DOHH2 (cell line): Measurements from ENCODE around the gene CLIP3.

Source experiments
- H3F3A ChIP-seq: fragments of 200-600 bp; sonication (generic), shearing (Covaris generic); 2 replicates; pipeline ENCODE4 v1.6.0; 2016; ENCODE audit warnings: antibody characterized with exemption, mild to moderate bottlenecking; ENCODE audit not compliant: control insufficient read depth, insufficient read depth
- H3K27ac ChIP-seq: fragments of 200-600 bp; sonication (generic); 2 replicates; pipeline ENCODE4 v1.5.1; 2014; ENCODE audit warnings: low read depth, mild to moderate bottlenecking, low read length, moderate library complexity
- H3K27me3 ChIP-seq: fragments of 200-600 bp; sonication (generic); 2 replicates; pipeline ENCODE4 v1.6.1; 2014; ENCODE audit warnings: mild to moderate bottlenecking, low read length, mixed read lengths; ENCODE audit not compliant: control insufficient read depth
- H3K36me3 ChIP-seq: fragments of 200-600 bp; sonication (generic); 2 replicates; pipeline ENCODE4 v1.6.1; 2014; ENCODE audit warnings: mild to moderate bottlenecking, low read length, moderate library complexity, mixed read lengths; ENCODE audit not compliant: control insufficient read depth
- H3K4me1 ChIP-seq: fragments of 200-600 bp; sonication (generic); 2 replicates; pipeline ENCODE4 v1.6.1; 2014; ENCODE audit warnings: mild to moderate bottlenecking, low read length, mixed read lengths; ENCODE audit not compliant: control insufficient read depth
- H3K4me2 ChIP-seq: fragments of 200-600 bp; sonication (generic); 2 replicates; pipeline ENCODE4 v1.6.0; 2014; ENCODE audit warnings: mild to moderate bottlenecking, low read length, moderate library complexity
- H3K4me3 ChIP-seq: fragments of 200-600 bp; sonication (generic); 2 replicates; pipeline ENCODE4 v1.5.1; 2014; ENCODE audit warnings: mild to moderate bottlenecking, low read length, mixed read lengths
- H3K79me2 ChIP-seq: fragments of 200-600 bp; sonication (generic); 2 replicates; pipeline ENCODE4 v1.6.1; 2014; ENCODE audit warnings: mild to moderate bottlenecking, low read length, mixed read lengths; ENCODE audit not compliant: control insufficient read depth
- H3K9me2 ChIP-seq: fragments of 200-600 bp; sonication (generic); replicated peaks from 2 replicates; pipeline ENCODE4 v1.6.1; 2014; ENCODE audit warnings: mild to moderate bottlenecking, low read length, mixed read lengths; ENCODE audit not compliant: control insufficient read depth
- H3K9me3 ChIP-seq: fragments of 200-600 bp; sonication (generic); 2 replicates; pipeline ENCODE4 v1.6.1; 2014; ENCODE audit warnings: antibody characterized with exemption, low read length, mixed read lengths; ENCODE audit not compliant: control insufficient read depth, insufficient read depth
- H4K20me1 ChIP-seq: fragments of 200-600 bp; sonication (generic); 2 replicates; pipeline ENCODE4 v1.6.0; 2014; ENCODE audit warnings: low read depth, mild to moderate bottlenecking, antibody characterized with exemption, low read length, moderate library complexity; ENCODE audit not compliant: control insufficient read depth, insufficient read depth
- EZH2phosphoT487 ChIP-seq: fragments of 200-600 bp; sonication (generic); IDR thresholded peaks from 2 replicates; pipeline ENCODE4 v1.6.1; 2017; ENCODE audit warnings: borderline replicate concordance, mild to moderate bottlenecking, antibody characterized with exemption, low read length, moderate library complexity, mixed read lengths
- TF ChIP-seq, protein P1 (sequence below): fragments of 200-600 bp; sonication (generic); IDR thresholded peaks from one replicate; pipeline ENCODE4 v1.5.1; 2014; ENCODE audit warnings: antibody characterized with exemption, mild to moderate bottlenecking, low read depth, low read length; ENCODE audit not compliant: poor library complexity, severe bottlenecking

The CLIP3 gene

DNA sequence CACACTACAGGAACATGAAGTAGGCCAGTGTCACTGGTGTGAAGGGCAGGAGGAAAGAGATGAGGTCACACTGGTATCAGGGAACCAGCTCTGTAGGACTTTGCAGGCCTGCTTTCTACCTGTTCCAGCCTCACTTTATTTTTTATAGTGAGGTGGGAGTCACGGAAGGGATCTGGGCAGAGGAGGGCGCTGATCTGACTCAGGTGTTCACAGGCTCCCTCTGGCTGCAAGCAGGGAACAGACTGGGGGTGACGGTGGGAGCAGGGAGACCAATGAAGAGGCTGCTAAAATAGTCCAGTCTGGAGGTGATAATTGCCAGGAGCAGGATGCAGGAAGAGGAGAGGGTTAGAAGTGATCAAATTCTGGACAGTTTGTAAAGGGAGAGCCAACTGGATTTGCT lies 18.6 kb upstream of the CLIP3 start:
- Histone ChIP-seq H3K4me2 (no peak overlapping the region), H3F3A (no peaks in the 10 kb centered on the region), H3K36me3 (peaks cover 7% of the 10 kb centered on the region)

DNA sequence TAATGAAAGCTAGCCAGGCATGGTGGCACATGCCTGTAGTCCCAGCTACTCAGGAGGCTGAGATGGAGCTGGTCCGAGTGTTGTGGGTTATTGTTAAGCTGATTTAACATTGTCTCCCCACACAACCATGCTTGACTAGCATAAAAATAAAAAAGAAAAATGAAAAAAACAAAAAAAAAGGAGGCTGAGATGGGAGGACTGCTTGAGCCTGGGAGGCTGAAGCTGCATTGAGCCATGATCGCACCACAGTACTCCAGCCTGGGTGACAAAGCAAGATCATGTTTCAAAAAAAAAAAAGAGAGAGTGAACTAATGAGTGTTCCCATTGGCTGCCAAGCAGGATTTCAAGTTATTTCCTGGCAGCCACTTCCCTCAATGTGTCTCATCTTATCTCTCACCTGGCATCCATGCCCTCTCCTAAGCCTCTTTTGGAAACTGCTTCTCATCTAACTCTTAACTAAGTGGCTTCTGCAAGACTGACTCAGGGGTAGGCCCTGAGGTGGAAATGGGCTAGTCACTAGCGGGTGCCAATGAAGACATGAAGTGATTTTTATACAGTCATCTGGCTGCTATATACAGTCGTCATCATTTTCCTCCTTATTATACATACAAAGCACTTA lies 16.5 kb upstream of the CLIP3 start:
- no peak for TF ChIP-seq EZH2phosphoT487
- TF ChIP-seq, protein P1, sequence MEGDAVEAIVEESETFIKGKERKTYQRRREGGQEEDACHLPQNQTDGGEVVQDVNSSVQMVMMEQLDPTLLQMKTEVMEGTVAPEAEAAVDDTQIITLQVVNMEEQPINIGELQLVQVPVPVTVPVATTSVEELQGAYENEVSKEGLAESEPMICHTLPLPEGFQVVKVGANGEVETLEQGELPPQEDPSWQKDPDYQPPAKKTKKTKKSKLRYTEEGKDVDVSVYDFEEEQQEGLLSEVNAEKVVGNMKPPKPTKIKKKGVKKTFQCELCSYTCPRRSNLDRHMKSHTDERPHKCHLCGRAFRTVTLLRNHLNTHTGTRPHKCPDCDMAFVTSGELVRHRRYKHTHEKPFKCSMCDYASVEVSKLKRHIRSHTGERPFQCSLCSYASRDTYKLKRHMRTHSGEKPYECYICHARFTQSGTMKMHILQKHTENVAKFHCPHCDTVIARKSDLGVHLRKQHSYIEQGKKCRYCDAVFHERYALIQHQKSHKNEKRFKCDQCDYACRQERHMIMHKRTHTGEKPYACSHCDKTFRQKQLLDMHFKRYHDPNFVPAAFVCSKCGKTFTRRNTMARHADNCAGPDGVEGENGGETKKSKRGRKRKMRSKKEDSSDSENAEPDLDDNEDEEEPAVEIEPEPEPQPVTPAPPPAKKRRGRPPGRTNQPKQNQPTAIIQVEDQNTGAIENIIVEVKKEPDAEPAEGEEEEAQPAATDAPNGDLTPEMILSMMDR: no peak
- Histone ChIP-seq H3K4me1 (peaks cover 12% of the 10 kb centered on the region), H3K4me3 (no peak overlapping the region), H3K27me3 (no peaks in the 10 kb centered on the region), H3K27ac (no peak overlapping the region), H3K9me3 (no peaks in the 10 kb centered on the region), H3K4me2 (no peak overlapping the region), H3K9me2 (no peaks in the 10 kb centered on the region), H4K20me1 (no peaks in the 10 kb centered on the region), H3K79me2 (peaks cover 10% of the 10 kb centered on the region), H3F3A (no peaks in the 10 kb centered on the region), H3K36me3 (no peaks in the 10 kb centered on the region)

More for the DNA sequence above, 18.6 kb upstream of the CLIP3 start:
- Histone ChIP-seq H3K27ac (no peak overlapping the region), H3K4me3 (no peak overlapping the region), H3K9me2 (no peaks in the 10 kb centered on the region), H3K79me2 (peaks cover 25% of the 10 kb centered on the region), H3K4me1 (peaks cover 18% of the 10 kb centered on the region), H4K20me1 (peaks cover 4% of the 10 kb centered on the region; the same call in 1 of the 2 replicates), H3K27me3 (no peaks in the 10 kb centered on the region), H3K9me3 (no peaks in the 10 kb centered on the region)
- TF ChIP-seq EZH2phosphoT487: no peak
- TF ChIP-seq, protein P1: peak; percentile 66

DNA sequence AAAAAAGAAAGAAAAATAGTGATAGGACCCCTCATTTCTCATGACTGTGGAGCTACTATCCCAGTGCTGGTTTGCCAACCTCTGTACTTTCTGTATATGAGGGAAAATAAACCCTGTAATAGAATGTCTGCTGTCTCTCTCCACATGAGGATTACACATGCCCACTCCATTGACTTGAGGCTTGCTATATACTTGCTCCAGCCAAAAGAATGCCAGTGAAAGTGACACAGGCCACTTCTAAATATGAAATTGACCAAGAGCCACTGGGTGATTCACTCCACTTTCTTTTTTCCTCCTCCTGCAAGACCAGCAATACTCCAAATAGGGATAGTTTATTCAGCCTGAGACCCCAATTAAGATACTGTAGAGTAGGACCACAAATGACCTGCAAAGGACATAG lies 15.2 kb upstream of the CLIP3 start:
- H3K79me2 ChIP-seq: peaks cover 3% of the 10 kb centered on the region

More for the DNA sequence above, 15.2 kb upstream of the CLIP3 start:
- no peaks in the 10 kb centered on the region for H3K36me3 ChIP-seq
- no peak overlapping the region for H3K27ac ChIP-seq
- H3K9me3 ChIP-seq: no peaks in the 10 kb centered on the region
- H4K20me1 ChIP-seq: no peaks in the 10 kb centered on the region
- no peaks in the 10 kb centered on the region for H3K9me2 ChIP-seq
- peaks cover 5% of the 10 kb centered on the region for H3K4me1 ChIP-seq
- H3K4me3 ChIP-seq: no peak overlapping the region
- no peaks in the 10 kb centered on the region for H3K27me3 ChIP-seq
- H3F3A ChIP-seq: no peaks in the 10 kb centered on the region
- H3K4me2 ChIP-seq: no peak overlapping the region
- TF ChIP-seq, protein P1: no peak
- no peak for TF ChIP-seq EZH2phosphoT487
